Stimulated activated CD4-positive, alpha-beta T cell treated with anti-CD3 and anti-CD28 coated beads, TNF-alpha, amount 100 ng/mL, for 1 hour (primary cell): Measurements from ENCODE around the gene FGFR3.

Experiments used
- DNase-seq, 3 donors: peaks; one replicate each; pipeline ENCODE4 v3.0.0-alpha.2; 2020; ENCODE audit warnings: low read depth in 3 of 3, low spot score in 1 of 3

FGFR3 gene

GRCh38 chr4:1769692-1770091, 23.4 kb upstream of the FGFR3 start:
- no peak for DNase-seq

- no peak for DNase-seq
These were observed 22.8 kb upstream of the FGFR3 start for GRCh38 chr4:1770245-1770644.

- DNase-seq: no peak
These were observed 22.3 kb upstream of the FGFR3 start for GRCh38 chr4:1770791-1771231.

GRCh38 chr4:1771555-1772305, 21.4 kb upstream of the FGFR3 start:
- no peak for DNase-seq

GRCh38 chr4:1772853-1773538, 20.1 kb upstream of the FGFR3 start:
- DNase-seq: no peak

- DNase-seq: no peak
These were observed 19.3 kb upstream of the FGFR3 start for GRCh38 chr4:1773754-1774153.

GRCh38 chr4:1775731-1776500, 17.2 kb upstream of the FGFR3 start:
- no peak for DNase-seq

GRCh38 chr4:1776521-1777161, 16.5 kb upstream of the FGFR3 start:
- DNase-seq: no peak

- no peak for DNase-seq
These were observed 15.1 kb upstream of the FGFR3 start for GRCh38 chr4:1777822-1778641.

- no peak for DNase-seq
These were observed 14.3 kb upstream of the FGFR3 start for GRCh38 chr4:1778642-1779392.

GRCh38 chr4:1779588-1780382, 13.3 kb upstream of the FGFR3 start:
- no peak for DNase-seq

- DNase-seq: no peak
These were observed 12.7 kb upstream of the FGFR3 start for GRCh38 chr4:1780435-1780834.

GRCh38 chr4:1783015-1783414, 10.1 kb upstream of the FGFR3 start:
- no peak for DNase-seq

GRCh38 chr4:1783970-1784369, 9.1 kb upstream of the FGFR3 start:
- DNase-seq: no peak

- no peak for DNase-seq
These were observed 8.7 kb upstream of the FGFR3 start for GRCh38 chr4:1784395-1784788.

- DNase-seq: no peak
These were observed 8.1 kb upstream of the FGFR3 start for GRCh38 chr4:1784789-1785591.

GRCh38 chr4:1785592-1785991, 7.5 kb upstream of the FGFR3 start:
- no peak for DNase-seq
